KMS-11 (cell line): ENCODE measurements around the gene SCARF2.
"Not testable (repeated sequence)": the region's sequence is repeated elsewhere in the genome, so short reads cannot be mapped to it uniquely, and the experiment has no call there.

Experiments
- H2AFZ ChIP-seq: fragments of 200-600 bp; sonication (generic); 2 replicates; pipeline ENCODE4 v1.6.1; 2016; ENCODE audit warnings: antibody characterized with exemption, mixed run types, low read depth
- H3K27ac ChIP-seq: fragments of 200-600 bp; sonication (generic); 2 replicates; pipeline ENCODE4 v1.6.1; 2016; ENCODE audit warnings: mild to moderate bottlenecking, mixed run types
- H3K27me3 ChIP-seq: fragments of 200-600 bp; sonication (generic); 2 replicates; pipeline ENCODE4 v1.6.1; 2017; ENCODE audit warnings: mild to moderate bottlenecking, low read depth, mixed run types, moderate library complexity; ENCODE audit not compliant: insufficient read depth
- H3K36me3 ChIP-seq: fragments of 200-600 bp; sonication (generic); 2 replicates; pipeline ENCODE4 v1.6.1; 2017; ENCODE audit warnings: mild to moderate bottlenecking, mixed run types; ENCODE audit not compliant: insufficient read depth
- H3K4me1 ChIP-seq: fragments of 200-600 bp; sonication (generic); 2 replicates; pipeline ENCODE4 v1.6.1; 2016; ENCODE audit warnings: mild to moderate bottlenecking, low read depth, mixed run types; ENCODE audit not compliant: poor library complexity, severe bottlenecking
- H3K4me2 ChIP-seq: fragments of 200-600 bp; sonication (generic); 2 replicates; pipeline ENCODE4 v1.7.0; 2016; ENCODE audit warnings: mild to moderate bottlenecking, mixed run types
- H3K4me3 ChIP-seq: fragments of 200-600 bp; sonication (generic); IDR thresholded peaks from 2 replicates; pipeline ENCODE4 v1.6.1; 2017; ENCODE audit warnings: low read depth, low read length, mixed read lengths; ENCODE audit not compliant: insufficient read depth
- H3K79me2 ChIP-seq: fragments of 200-600 bp; sonication (generic); 2 replicates; pipeline ENCODE4 v1.6.1; 2016; ENCODE audit warnings: low read depth, mixed run types; ENCODE audit not compliant: insufficient read depth
- H3K9ac ChIP-seq: fragments of 200-600 bp; sonication (generic); 2 replicates; pipeline ENCODE4 v1.6.1; 2016; ENCODE audit warnings: mild to moderate bottlenecking, mixed run types
- H4K20me1 ChIP-seq: fragments of 200-600 bp; sonication (generic); 2 replicates; pipeline ENCODE4 v1.6.1; 2016; ENCODE audit warnings: mild to moderate bottlenecking, mixed run types; ENCODE audit not compliant: insufficient read depth
- CTCF ChIP-seq: fragments of 200-600 bp; sonication (generic); conservative IDR thresholded peaks from 2 replicates; pipeline ENCODE4 v1.6.1; 2017; ENCODE audit warnings: low read depth, mild to moderate bottlenecking, antibody characterized with exemption, low read length, moderate library complexity, mixed read lengths

SCARF2 gene

GRCh38 chr22:20451920-20452319, 14.3 kb upstream of the SCARF2 start:
- no peak overlapping the region for H3K9ac ChIP-seq
- no peak for TF ChIP-seq CTCF
- H3K4me1 ChIP-seq: peaks cover 6% of the 10 kb centered on the region
- H3K4me3 ChIP-seq: no peak overlapping the region
- H3K36me3 ChIP-seq: no peaks in the 10 kb centered on the region
- no peak overlapping the region for H3K4me2 ChIP-seq
- no peaks in the 10 kb centered on the region for H3K79me2 ChIP-seq
- no peaks in the 10 kb centered on the region for H3K27me3 ChIP-seq
- no peak overlapping the region for H3K27ac ChIP-seq
- no peak overlapping the region for H2AFZ ChIP-seq
- no peaks in the 10 kb centered on the region for H4K20me1 ChIP-seq

- H3K36me3 ChIP-seq, H3K27me3 ChIP-seq, H3K79me2 ChIP-seq, H4K20me1 ChIP-seq, H3K4me1 ChIP-seq, H3K4me3 ChIP-seq, H3K27ac ChIP-seq, H2AFZ ChIP-seq, H3K9ac ChIP-seq, H3K4me2 ChIP-seq: not testable (repeated sequence)
Observed at GRCh38 chr22:20451129-20451778, 13.6 kb upstream of the SCARF2 start.

- no peak overlapping the region for H3K4me3 ChIP-seq
- no peaks in the 10 kb centered on the region for H3K27me3 ChIP-seq
- H3K79me2 ChIP-seq: no peaks in the 10 kb centered on the region
- no peaks in the 10 kb centered on the region for H3K4me1 ChIP-seq
- no peaks in the 10 kb centered on the region for H3K36me3 ChIP-seq
- H2AFZ ChIP-seq: no peak overlapping the region
- H3K4me2 ChIP-seq: no peak overlapping the region
- no peaks in the 10 kb centered on the region for H4K20me1 ChIP-seq
- no peak overlapping the region for H3K9ac ChIP-seq
- H3K27ac ChIP-seq: no peak overlapping the region
- no peak for TF ChIP-seq CTCF
Observed at GRCh38 chr22:20450551-20450906, 12.9 kb upstream of the SCARF2 start.

- no peaks in the 10 kb centered on the region for H3K79me2 ChIP-seq
- TF ChIP-seq CTCF: no peak
- no peak overlapping the region for H3K4me2 ChIP-seq
Observed at GRCh38 chr22:20449819-20450550, 12.4 kb upstream of the SCARF2 start.

GRCh38 chr22:20448630-20449029, 11.0 kb upstream of the SCARF2 start:
- TF ChIP-seq CTCF: no peak
- Histone ChIP-seq H3K27ac (no peak overlapping the region), H3K4me2 (no peak overlapping the region), H2AFZ (no peak overlapping the region), H3K4me3 (no peak overlapping the region), H3K79me2 (no peaks in the 10 kb centered on the region), H4K20me1 (no peaks in the 10 kb centered on the region), H3K27me3 (no peaks in the 10 kb centered on the region), H3K4me1 (no peaks in the 10 kb centered on the region), H3K9ac (no peak overlapping the region), H3K36me3 (no peaks in the 10 kb centered on the region)

More at GRCh38 chr22:20449819-20450550, 12.4 kb upstream of the SCARF2 start:
- Histone ChIP-seq H3K9ac (no peak overlapping the region), H3K27ac (no peak overlapping the region), H3K4me1 (no peaks in the 10 kb centered on the region), H2AFZ (no peak overlapping the region), H3K27me3 (no peaks in the 10 kb centered on the region), H3K4me3 (no peak overlapping the region), H4K20me1 (no peaks in the 10 kb centered on the region), H3K36me3 (no peaks in the 10 kb centered on the region)
